Endothelial cell of umbilical vein (primary cell): ENCODE results near the gene TNFAIP8.

ENCODE experiments used
- CTCF ChIP-seq, 2 donors: IDR thresholded peaks; 1 replicate in 1 of 2; 2 replicates in 1 of 2; pipeline ENCODE4 v1.5.1; 2011; ENCODE audit warnings: low read length in 2 of 2, mild to moderate bottlenecking in 2 of 2, moderate library complexity in 2 of 2, control low read depth in 1 of 2, inconsistent platforms in 1 of 2, low read depth in 1 of 2; ENCODE audit not compliant: insufficient read depth in 1 of 2; ENCODE audit errors: extremely low read depth in 1 of 2
- EZH2 ChIP-seq: IDR thresholded peaks from 2 replicates; pipeline ENCODE4 v1.6.1; 2012; ENCODE audit warnings: borderline replicate concordance, low read depth, mild to moderate bottlenecking, moderate library complexity, low read length, inconsistent platforms; ENCODE audit not compliant: severe bottlenecking
- FOS ChIP-seq: IDR thresholded peaks from 2 replicates; pipeline ENCODE4 v1.6.1; 2011; ENCODE audit warnings: mild to moderate bottlenecking, low read length, moderate library complexity, borderline replicate concordance; ENCODE audit not compliant: insufficient read depth
- GATA2 ChIP-seq: IDR thresholded peaks from 2 replicates; pipeline ENCODE4 v1.7.0; 2011; ENCODE audit warnings: low read depth, mild to moderate bottlenecking, moderate library complexity, mixed read lengths, low read length; ENCODE audit not compliant: insufficient read length, insufficient read depth
- JUN ChIP-seq: IDR thresholded peaks from 2 replicates; pipeline ENCODE4 v1.6.1; 2011; ENCODE audit warnings: borderline replicate concordance, low read depth; ENCODE audit not compliant: insufficient read length, insufficient read depth
- MAX ChIP-seq: IDR thresholded peaks from 2 replicates; pipeline ENCODE4 v1.6.1; 2011; ENCODE audit not compliant: insufficient read depth, insufficient read length
- MYC ChIP-seq: IDR thresholded peaks from one replicate; pipeline ENCODE4 v1.6.1; 2011; ENCODE audit warnings: mild to moderate bottlenecking, low read depth, low read length
- POLR2A ChIP-seq: IDR thresholded peaks from 2 replicates; pipeline ENCODE4 v1.6.1; 2012; ENCODE audit warnings: low read depth, mild to moderate bottlenecking, control low read depth, low read length
- POLR2AphosphoS5 ChIP-seq: IDR thresholded peaks from 2 replicates; pipeline ENCODE4 v1.6.1; 2012; ENCODE audit warnings: low read depth, mild to moderate bottlenecking, control low read depth, low read length, moderate library complexity; ENCODE audit not compliant: insufficient read depth

- TF ChIP-seq MAX (no peak), POLR2AphosphoS5 (no peak), EZH2 (no peak), GATA2 (no peak), CTCF (IDR thresholded peaks at IDR 0.05; ENCODE audit: extremely low read depth in 1 of 2, insufficient read depth in 1 of 2, low read depth in 1 of 2, low read length in 2 of 2) (no peak), POLR2A (no peak), JUN (no peak), MYC (no peak), FOS (no peak)
These were observed 24.2 kb upstream of the TNFAIP8 start for GRCh38 chr5:119331566-119332095.
